Activated CD8-positive, alpha-beta memory T cell treated with anti-CD3 and anti-CD28 coated beads, Interleukin-2, amount 10 ng/mL, durations not matched to agents 7 days and 5 days (primary cell): ENCODE results near the gene SPON1. TPM values are rescaled to one million over a fixed set of nuclear protein-coding genes. Genes with fewer than 3 reads are reported as not detected.
"Not testable (repeated sequence)": the region's sequence is repeated elsewhere in the genome, so short reads cannot be mapped to it uniquely, and the experiment has no call there.

Experiments
- ATAC-seq: fragments of 150-1000 bp; cut with Tn5 transposase; one replicate; pipeline ENCODE4 v1.10.0; 2021; ENCODE audit warnings: moderate library complexity
- CTCF ChIA-PET: fragments of 350-600 bp; sonication (Branson Sonifier 250); formaldehyde crosslinking; loops from one replicate; lab custom pipeline; 2021; ENCODE audit warnings: antibody characterized with exemption; lab: Charles Lee
- DNase-seq: peaks from one replicate; pipeline ENCODE4 v3.0.0-alpha.2; 2020
- H3K27ac Mint-ChIP-seq: one replicate; pipeline ENCODE4 v1.8.0; 2021; ENCODE audit warnings: mild to moderate bottlenecking, mixed read lengths
- H3K27me3 Mint-ChIP-seq: one replicate; pipeline ENCODE4 v1.8.0; 2021; ENCODE audit warnings: mixed read lengths
- H3K36me3 Mint-ChIP-seq: one replicate; pipeline ENCODE4 v1.8.0; 2021; ENCODE audit warnings: mild to moderate bottlenecking, mixed read lengths
- H3K4me1 Mint-ChIP-seq: one replicate; pipeline ENCODE4 v1.8.0; 2021; ENCODE audit warnings: mixed read lengths
- H3K4me3 Mint-ChIP-seq: one replicate; pipeline ENCODE4 v1.8.0; 2021; ENCODE audit warnings: mild to moderate bottlenecking, moderate library complexity, mixed read lengths
- H3K9me3 Mint-ChIP-seq: one replicate; pipeline ENCODE4 v1.8.0; 2022; ENCODE audit warnings: low read depth, mixed read lengths
- total RNA-seq, 2 experiments: library from RNA; stranded (reverse); gene quantifications; one replicate each; pipeline ENCODE4 v1.2.3, GENCODE V29; 2021

SPON1 gene
- total RNA-seq, 2 experiments from 2014 or later: not detected

DNA sequence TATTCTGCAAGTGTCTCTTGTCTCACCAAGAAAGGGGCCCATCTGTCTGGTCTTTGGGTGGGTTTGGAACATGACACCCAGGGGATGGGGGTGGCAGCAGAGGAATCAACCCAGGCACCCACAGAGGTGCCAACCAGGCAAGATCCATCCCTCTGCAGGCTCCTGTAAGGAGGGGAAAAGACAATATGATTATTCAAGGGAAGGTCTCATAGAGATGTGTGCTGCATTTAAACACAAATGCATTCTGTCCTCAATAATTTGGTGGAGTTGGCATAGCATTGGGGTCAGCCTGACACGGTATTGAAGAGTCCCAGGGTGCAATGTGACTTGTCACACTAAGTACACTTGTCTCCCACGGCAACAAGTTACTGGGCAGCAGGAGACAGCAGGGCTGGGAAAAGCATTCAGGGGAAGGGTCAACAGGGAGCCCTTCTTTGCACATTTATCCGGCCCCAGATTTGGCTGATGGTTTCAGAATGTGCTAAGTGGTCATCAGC lies 33.1 kb upstream of the SPON1 start:
- Mint-ChIP-seq H3K27me3 (no peaks in the 10 kb centered on the region), H3K9me3 (no peaks in the 10 kb centered on the region), H3K36me3 (peaks cover 12% of the 10 kb centered on the region), H3K27ac (no peak overlapping the region), H3K4me3 (no peak overlapping the region), H3K4me1 (peaks cover 22% of the 10 kb centered on the region)
- no peak for DNase-seq
- CTCF ChIA-PET: interaction anchor here (1.7 kb wide), 1 partner anchor 17 kb away, joined by 4 read pairs; no protein-coding TSS in a partner anchor
- ATAC-seq: no peak

DNA sequence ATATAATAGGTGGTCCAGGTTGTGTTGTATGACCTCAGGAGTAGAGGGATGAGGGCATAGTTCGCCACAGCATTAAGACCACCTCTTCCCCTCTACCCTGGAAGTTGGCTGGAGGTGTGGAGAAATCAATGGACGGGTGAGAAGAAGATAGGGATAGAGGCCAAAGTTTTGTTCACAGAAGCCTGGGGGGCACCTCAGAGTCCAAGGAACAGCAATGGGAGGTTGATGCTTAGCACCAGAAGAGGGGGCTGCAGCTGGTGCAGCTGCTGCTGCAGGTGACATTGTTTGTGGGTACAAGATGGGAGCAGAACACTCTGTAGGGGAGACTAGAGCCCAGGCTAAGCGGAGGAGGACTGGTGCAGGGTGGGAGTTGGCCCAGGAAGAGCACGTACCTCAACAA lies 31.2 kb upstream of the SPON1 start:
- no peaks in the 10 kb centered on the region for H3K9me3 Mint-ChIP-seq
- no peak for DNase-seq
- H3K4me3 Mint-ChIP-seq: no peak overlapping the region

DNA sequence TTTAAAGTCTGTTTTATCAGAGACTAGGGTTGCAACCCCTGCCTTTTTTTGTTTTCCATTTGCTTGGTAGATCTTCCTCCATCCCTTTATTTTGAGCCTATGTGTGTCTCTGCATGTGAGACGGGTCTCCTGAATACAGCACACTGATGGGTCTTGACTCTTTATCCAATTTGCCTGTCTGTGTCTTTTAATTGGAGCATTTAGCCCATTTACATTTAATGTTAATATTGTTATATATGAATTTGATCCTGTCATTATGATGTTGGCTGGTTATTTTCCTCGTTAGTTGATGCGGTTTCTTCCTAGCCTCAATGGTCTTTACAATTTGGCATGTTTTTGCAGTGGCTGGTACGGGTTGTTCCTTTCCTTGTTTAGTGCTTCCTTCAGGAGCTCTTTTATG lies 25.4 kb upstream of the SPON1 start:
- ATAC-seq, H3K9me3 Mint-ChIP-seq, H3K4me3 Mint-ChIP-seq, H3K27me3 Mint-ChIP-seq, H3K27ac Mint-ChIP-seq, CTCF ChIA-PET, DNase-seq: not testable (repeated sequence)
- peaks cover 11% of the 10 kb centered on the region for H3K36me3 Mint-ChIP-seq
- H3K4me1 Mint-ChIP-seq: peaks cover 30% of the 10 kb centered on the region

More for the DNA sequence above, 31.2 kb upstream of the SPON1 start:
- CTCF ChIA-PET: interaction anchor here (1.6 kb wide), 1 partner anchor 9 kb away, joined by 3 read pairs; no protein-coding TSS in a partner anchor
- no peaks in the 10 kb centered on the region for H3K27me3 Mint-ChIP-seq
- H3K4me1 Mint-ChIP-seq: peaks cover 10% of the 10 kb centered on the region
- no peak for ATAC-seq
- no peak overlapping the region for H3K27ac Mint-ChIP-seq
- peaks cover 4% of the 10 kb centered on the region for H3K36me3 Mint-ChIP-seq

DNA sequence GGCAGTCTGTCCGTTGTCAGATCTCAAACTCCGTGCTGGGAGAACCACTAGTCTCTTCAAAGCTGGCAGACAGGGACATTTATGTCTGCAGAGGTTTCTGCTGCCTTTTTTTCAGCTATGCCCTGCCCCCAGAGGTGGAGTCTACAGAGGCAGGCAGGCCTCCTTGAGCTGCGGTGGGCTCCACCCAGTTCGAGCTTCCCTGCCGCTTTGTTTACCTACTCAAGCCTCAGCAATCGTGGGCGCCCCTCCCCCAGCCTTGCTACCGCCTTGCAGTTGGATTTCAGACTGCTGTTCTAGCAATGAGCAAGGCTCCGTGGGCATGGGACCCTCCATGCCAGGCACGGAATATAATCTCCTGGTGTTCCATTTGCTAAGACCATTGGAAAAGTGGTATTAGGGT lies 23.7 kb upstream of the SPON1 start:
- CTCF ChIA-PET: interaction anchor here (0.9 to 3.8 kb wide), 4 partner anchors 8 to 166 kb away, joined by 3 to 18 read pairs (median 8); no protein-coding TSS in a partner anchor
- peaks cover 36% of the 10 kb centered on the region for H3K4me1 Mint-ChIP-seq
- H3K27ac Mint-ChIP-seq, H3K4me3 Mint-ChIP-seq, ATAC-seq, H3K27me3 Mint-ChIP-seq, H3K9me3 Mint-ChIP-seq: not testable (repeated sequence)
- peak; percentile 59 for DNase-seq
- peaks cover 11% of the 10 kb centered on the region for H3K36me3 Mint-ChIP-seq

- Mint-ChIP-seq H3K4me1 (peaks cover 36% of the 10 kb centered on the region), H3K27ac (peak overlapping the region; percentile 68), H3K9me3 (peaks cover 3% of the 10 kb centered on the region), H3K4me3 (peak overlapping the region; percentile 4), H3K27me3 (peaks cover 4% of the 10 kb centered on the region), H3K36me3 (peaks cover 9% of the 10 kb centered on the region)
- ATAC-seq: peak; percentile 95
- CTCF ChIA-PET: interaction anchor here (1.3 to 3.8 kb wide), 6 partner anchors 9 to 168 kb away, joined by 3 to 18 read pairs (median 4); no protein-coding TSS in a partner anchor
- peak; percentile 82 for DNase-seq
Observed at GRCh38 chr11:13939961-13940906, 22.3 kb upstream of the SPON1 start.

GRCh38 chr11:13940907-13941256 lies 21.6 kb upstream of the SPON1 start:
- H3K36me3 Mint-ChIP-seq: peaks cover 9% of the 10 kb centered on the region
- H3K4me3 Mint-ChIP-seq: peak overlapping the region; percentile 4
- DNase-seq (no peak), ATAC-seq (no peak)
- peak overlapping the region; percentile 68 for H3K27ac Mint-ChIP-seq
- H3K9me3 Mint-ChIP-seq: peaks cover 3% of the 10 kb centered on the region
- CTCF ChIA-PET: interaction anchor here (1.3 to 3.8 kb wide), 5 partner anchors 10 to 168 kb away, joined by 3 to 18 read pairs (median 4); no protein-coding TSS in a partner anchor
- H3K27me3 Mint-ChIP-seq: peaks cover 4% of the 10 kb centered on the region
- H3K4me1 Mint-ChIP-seq: peaks cover 36% of the 10 kb centered on the region

- DNase-seq (no peak), ATAC-seq (no peak)
- peaks cover 8% of the 10 kb centered on the region for H3K36me3 Mint-ChIP-seq
- CTCF ChIA-PET: no interaction called here
- peaks cover 37% of the 10 kb centered on the region for H3K4me1 Mint-ChIP-seq
- no peak overlapping the region for H3K27ac Mint-ChIP-seq
- H3K9me3 Mint-ChIP-seq: peaks cover 3% of the 10 kb centered on the region
- peaks cover 4% of the 10 kb centered on the region for H3K27me3 Mint-ChIP-seq
- H3K4me3 Mint-ChIP-seq: no peak overlapping the region
Observed at GRCh38 chr11:13941775-13942174, 20.7 kb upstream of the SPON1 start.

DNA sequence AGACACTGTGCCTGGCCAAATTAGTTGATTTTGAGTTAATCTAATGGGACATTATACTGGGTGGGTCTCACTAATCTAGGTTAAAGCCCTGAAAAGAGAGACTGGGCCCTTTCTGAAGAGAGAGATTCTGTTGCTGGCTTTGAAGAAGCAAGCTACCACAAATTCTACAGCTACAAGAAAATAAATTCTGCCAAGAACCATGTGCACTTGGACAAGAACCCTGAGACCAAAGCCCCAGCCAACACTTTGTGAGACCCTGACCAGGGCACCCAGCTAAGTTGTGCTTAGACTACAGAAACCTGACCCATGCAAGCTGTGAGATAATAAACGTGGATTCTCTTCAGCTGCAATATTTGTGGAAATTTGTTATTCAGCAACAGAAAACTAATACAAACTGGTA lies 20.1 kb upstream of the SPON1 start:
- H3K9me3 Mint-ChIP-seq: peaks cover 3% of the 10 kb centered on the region
- no peak for ATAC-seq

DNA sequence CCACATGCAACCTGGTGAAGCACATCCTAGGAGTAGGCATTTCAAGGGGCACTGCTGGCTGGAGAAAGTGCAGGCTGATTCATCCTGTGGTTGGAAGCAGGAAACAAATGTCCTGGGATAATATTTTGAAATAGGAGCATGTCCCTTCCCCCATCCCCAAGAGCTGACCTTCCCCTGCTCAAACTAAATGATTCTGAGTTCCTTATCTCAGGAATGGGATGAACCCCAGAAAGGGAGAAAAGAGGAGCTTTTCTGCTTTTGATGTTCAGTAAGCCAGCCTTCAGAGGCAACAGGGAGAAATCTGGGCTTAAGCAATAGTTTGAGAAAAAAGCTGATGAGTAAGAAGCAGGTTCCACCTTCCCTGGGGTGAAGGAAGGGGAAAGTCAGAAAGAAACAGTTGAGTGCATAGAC lies 19.5 kb upstream of the SPON1 start:
- CTCF ChIA-PET: interaction anchor here (0.8 to 2.2 kb wide), 4 partner anchors 9 to 307 kb away, joined by 3 to 4 read pairs (median 4); no protein-coding TSS in a partner anchor

More for the DNA sequence above, 20.1 kb upstream of the SPON1 start:
- H3K4me1 Mint-ChIP-seq: peaks cover 43% of the 10 kb centered on the region
- H3K36me3 Mint-ChIP-seq: peaks cover 9% of the 10 kb centered on the region
- no peak for DNase-seq
- H3K27ac Mint-ChIP-seq: no peak overlapping the region
- no peak overlapping the region for H3K4me3 Mint-ChIP-seq
- CTCF ChIA-PET: interaction anchor here (0.8 to 2.2 kb wide), 3 partner anchors 10 to 172 kb away, joined by 3 to 4 read pairs (median 4); no protein-coding TSS in a partner anchor
- peaks cover 4% of the 10 kb centered on the region for H3K27me3 Mint-ChIP-seq

DNA sequence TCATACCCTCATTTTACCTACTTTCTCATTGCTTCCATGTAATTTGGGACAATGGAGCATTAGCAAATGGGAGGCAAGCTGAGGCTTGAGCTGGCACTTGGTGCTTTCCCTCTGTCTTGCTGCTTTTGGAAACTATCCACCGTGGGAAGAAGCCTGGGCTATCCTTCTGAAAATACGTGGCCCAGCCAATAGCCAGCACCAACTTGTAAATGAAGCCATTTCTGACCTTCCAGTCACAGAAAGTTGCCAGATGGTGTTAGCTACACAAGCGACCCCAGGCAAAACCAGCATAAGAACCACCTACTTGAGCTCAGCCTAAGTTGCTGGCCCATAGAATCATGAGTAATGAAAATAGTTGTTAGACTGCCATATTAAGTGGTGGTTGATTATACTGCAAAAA lies 18.5 kb upstream of the SPON1 start:
- peaks cover 46% of the 10 kb centered on the region for H3K4me1 Mint-ChIP-seq
- H3K27ac Mint-ChIP-seq: no peak overlapping the region
- H3K9me3 Mint-ChIP-seq: no peaks in the 10 kb centered on the region
- no peak for DNase-seq
- ATAC-seq: no peak
- H3K4me3 Mint-ChIP-seq: no peak overlapping the region
- peaks cover 8% of the 10 kb centered on the region for H3K27me3 Mint-ChIP-seq
- peaks cover 4% of the 10 kb centered on the region for H3K36me3 Mint-ChIP-seq
- CTCF ChIA-PET: interaction anchor here (1.8 to 2.2 kb wide), 2 partner anchors 8 to 306 kb away, joined by 4 read pairs; no protein-coding TSS in a partner anchor

More for the DNA sequence above, 19.5 kb upstream of the SPON1 start:
- Mint-ChIP-seq H3K4me3 (no peak overlapping the region), H3K9me3 (peaks cover 2% of the 10 kb centered on the region), H3K27ac (no peak overlapping the region), H3K36me3 (peaks cover 7% of the 10 kb centered on the region), H3K27me3 (peaks cover 4% of the 10 kb centered on the region), H3K4me1 (peaks cover 49% of the 10 kb centered on the region)
- DNase-seq (no peak), ATAC-seq (no peak)

DNA sequence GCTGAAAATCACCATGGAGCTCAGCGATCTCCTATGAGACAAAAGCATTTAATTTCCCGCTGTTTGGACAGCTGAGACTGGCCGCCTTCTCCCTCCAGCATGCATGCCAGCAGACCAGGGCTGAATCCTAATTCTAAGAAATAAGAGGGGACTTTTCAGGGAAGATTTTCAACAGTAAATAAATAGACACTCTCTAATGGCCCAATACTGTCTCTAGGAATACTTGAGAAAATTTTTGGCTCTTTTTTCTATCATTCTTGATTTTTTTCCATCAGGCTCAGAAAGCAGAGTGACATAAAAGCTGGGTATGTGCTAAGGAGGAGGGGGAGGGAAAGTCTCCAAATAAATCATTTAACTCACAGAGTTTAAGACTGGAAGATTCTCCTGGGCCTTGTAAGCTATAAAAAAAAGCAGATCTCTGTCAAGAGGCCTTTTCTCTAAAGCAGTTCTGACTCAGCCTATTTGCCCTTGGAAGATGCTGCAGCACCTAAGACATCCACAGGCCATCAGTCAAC lies 17.6 kb upstream of the SPON1 start:
- Mint-ChIP-seq H3K9me3 (no peaks in the 10 kb centered on the region), H3K4me3 (no peak overlapping the region), H3K27ac (no peak overlapping the region), H3K4me1 (peaks cover 39% of the 10 kb centered on the region), H3K36me3 (peaks cover 2% of the 10 kb centered on the region), H3K27me3 (peaks cover 8% of the 10 kb centered on the region)
- ATAC-seq (no peak), DNase-seq (no peak)
- CTCF ChIA-PET: interaction anchor here (0.8 to 1.8 kb wide), 4 partner anchors 12 to 305 kb away, joined by 3 to 4 read pairs (median 3); no protein-coding TSS in a partner anchor

GRCh38 chr11:13947379-13947778 lies 15.1 kb upstream of the SPON1 start:
- Mint-ChIP-seq H3K36me3 (peaks cover 2% of the 10 kb centered on the region), H3K4me3 (no peak overlapping the region), H3K9me3 (no peaks in the 10 kb centered on the region), H3K27me3 (peaks cover 11% of the 10 kb centered on the region), H3K4me1 (peaks cover 23% of the 10 kb centered on the region), H3K27ac (no peak overlapping the region)
- DNase-seq: peak; percentile 66
- CTCF ChIA-PET: interaction anchor here (1.2 to 2.0 kb wide), 7 partner anchors 8 to 175 kb away, joined by 3 to 11 read pairs (median 4); no protein-coding TSS in a partner anchor
- ATAC-seq: peak; percentile 82

GRCh38 chr11:13949876-13950275 lies 12.6 kb upstream of the SPON1 start:
- CTCF ChIA-PET: no interaction called here

More at GRCh38 chr11:13949876-13950275, 12.6 kb upstream of the SPON1 start:
- DNase-seq (no peak), ATAC-seq (no peak)
- peaks cover 10% of the 10 kb centered on the region for H3K27me3 Mint-ChIP-seq
- no peaks in the 10 kb centered on the region for H3K9me3 Mint-ChIP-seq
- peaks cover 2% of the 10 kb centered on the region for H3K36me3 Mint-ChIP-seq
- no peak overlapping the region for H3K4me3 Mint-ChIP-seq
- H3K4me1 Mint-ChIP-seq: peaks cover 18% of the 10 kb centered on the region
- H3K27ac Mint-ChIP-seq: no peak overlapping the region
